HL-60 (cell line): ENCODE measurements around the gene SPATA12.

ENCODE experiments used
- DNase-seq, 2 experiments: peaks; one replicate each; pipeline ENCODE4 v3.0.0-alpha.2; 2010 to 2020; ENCODE audit warnings: low read depth in 1 of 2, low spot score in 1 of 2
- H3K27ac ChIP-seq: fragments of 250-450 bp; sonication (Bioruptor Pico); replicated peaks from 2 replicates; pipeline ENCODE4 v1.5.1; 2020; ENCODE audit warnings: mild to moderate bottlenecking, moderate library complexity
- H3K27me3 ChIP-seq: fragments of 250-450 bp; sonication (Bioruptor Pico); 2 replicates; pipeline ENCODE4 v1.5.1; 2021; ENCODE audit warnings: mild to moderate bottlenecking, moderate library complexity; ENCODE audit not compliant: insufficient read depth, poor library complexity, severe bottlenecking
- H3K4me3 ChIP-seq: replicated peaks from 2 replicates; pipeline ENCODE4 v1.5.1; 2011; ENCODE audit warnings: mild to moderate bottlenecking, control low read depth, low read length; ENCODE audit not compliant: insufficient read depth
- CTCF ChIP-seq: IDR thresholded peaks from one replicate; pipeline ENCODE4 v1.5.1; 2011; ENCODE audit warnings: low read length, control low read depth, inconsistent platforms; ENCODE audit not compliant: insufficient read depth
- GABPA ChIP-seq: IDR thresholded peaks from 2 replicates; pipeline ENCODE4 v1.6.1; 2012; ENCODE audit warnings: low read depth
- POLR2AphosphoS5 ChIP-seq: IDR thresholded peaks from 2 replicates; pipeline ENCODE4 v1.6.1; 2012; ENCODE audit warnings: low read depth
- REST ChIP-seq: IDR thresholded peaks from 2 replicates; pipeline ENCODE4 v1.6.1; 2012; ENCODE audit warnings: low read depth; ENCODE audit not compliant: insufficient replicate concordance
- SPI1 ChIP-seq: IDR thresholded peaks from 2 replicates; pipeline ENCODE4 v1.6.1; 2012; ENCODE audit warnings: low read depth, mild to moderate bottlenecking, borderline replicate concordance

Gene SPATA12

GRCh38 chr3:57069503-57069902 lies 9.0 kb downstream of the SPATA12 start:
- no peak overlapping the region for H3K27ac ChIP-seq
- DNase-seq, result no peak
- TF ChIP-seq REST, result no peak
- TF ChIP-seq GABPA, result no peak
- TF ChIP-seq POLR2AphosphoS5, result no peak
- TF ChIP-seq SPI1, result no peak
- TF ChIP-seq CTCF, result no peak
- no peak overlapping the region for H3K4me3 ChIP-seq
- no peaks in the 10 kb centered on the region for H3K27me3 ChIP-seq

GRCh38 chr3:57073628-57074027 lies 13.2 kb downstream of the SPATA12 start:
- H3K4me3 ChIP-seq, result no peak overlapping the region
- H3K27me3 ChIP-seq, result peaks cover 15% of the 10 kb centered on the region
- H3K27ac ChIP-seq, result no peak overlapping the region
- TF ChIP-seq POLR2AphosphoS5, result no peak
- TF ChIP-seq SPI1, result no peak
- no peak for TF ChIP-seq REST
- no peak for TF ChIP-seq GABPA
- TF ChIP-seq CTCF, result no peak
- DNase-seq, result no peak

GRCh38 chr3:57074135-57074534 lies 13.7 kb downstream of the SPATA12 start:
- Histone ChIP-seq H3K27me3 (peaks cover 19% of the 10 kb centered on the region), H3K27ac (no peak overlapping the region), H3K4me3 (no peak overlapping the region)
- no peak for DNase-seq
- TF ChIP-seq CTCF (no peak), GABPA (no peak), REST (no peak), SPI1 (no peak), POLR2AphosphoS5 (no peak)
